GM06990 (cell line): Measurements from ENCODE around the gene R3HDM4.
A peak's percentile ranks its signal among the peaks of the same experiment; 100 is the strongest.
"Not testable (repeated sequence)": the region's sequence is repeated elsewhere in the genome, so short reads cannot be mapped to it uniquely, and the experiment has no call there.

Experiments used
- DNase-seq: peaks from one replicate; pipeline ENCODE4 v3.0.0-alpha.2; 2011; ENCODE audit not compliant: insufficient read length; ENCODE audit errors: extremely low read depth
- H3K27me3 ChIP-seq: replicated peaks from 2 replicates; pipeline ENCODE4 v1.6.0; 2011; ENCODE audit warnings: low read length; ENCODE audit not compliant: control insufficient read depth, insufficient read depth
- H3K36me3 ChIP-seq: 2 replicates; pipeline ENCODE4 v1.5.1; 2011; ENCODE audit warnings: low read length; ENCODE audit not compliant: control insufficient read depth, insufficient read depth
- H3K4me3 ChIP-seq: replicated peaks from 2 replicates; pipeline ENCODE4 v1.5.1; 2011; ENCODE audit warnings: low read depth, mild to moderate bottlenecking, control low read depth, low read length
- TF ChIP-seq, protein P1 (sequence below): IDR thresholded peaks from 2 replicates; pipeline ENCODE4 v1.5.1; 2011; ENCODE audit warnings: low read length, control low read depth, mild to moderate bottlenecking, inconsistent platforms; ENCODE audit not compliant: insufficient read depth, poor library complexity, severe bottlenecking

R3HDM4 gene

GRCh38 chr19:913080-913748 lies at the start of gene R3HDM4:
TSS of gene R3HDM4 (minus strand) at chr19:913219. CDS start at chr19:913157, 62 bp downstream.
- no peaks in the 10 kb centered on the region; the same call in 1 of the 2 replicates for H3K27me3 ChIP-seq
- H3K4me3 ChIP-seq: peak within 1 kb of the TSS; percentile 95
- no peaks in the 10 kb centered on the region for H3K36me3 ChIP-seq
- TF ChIP-seq, protein P1, sequence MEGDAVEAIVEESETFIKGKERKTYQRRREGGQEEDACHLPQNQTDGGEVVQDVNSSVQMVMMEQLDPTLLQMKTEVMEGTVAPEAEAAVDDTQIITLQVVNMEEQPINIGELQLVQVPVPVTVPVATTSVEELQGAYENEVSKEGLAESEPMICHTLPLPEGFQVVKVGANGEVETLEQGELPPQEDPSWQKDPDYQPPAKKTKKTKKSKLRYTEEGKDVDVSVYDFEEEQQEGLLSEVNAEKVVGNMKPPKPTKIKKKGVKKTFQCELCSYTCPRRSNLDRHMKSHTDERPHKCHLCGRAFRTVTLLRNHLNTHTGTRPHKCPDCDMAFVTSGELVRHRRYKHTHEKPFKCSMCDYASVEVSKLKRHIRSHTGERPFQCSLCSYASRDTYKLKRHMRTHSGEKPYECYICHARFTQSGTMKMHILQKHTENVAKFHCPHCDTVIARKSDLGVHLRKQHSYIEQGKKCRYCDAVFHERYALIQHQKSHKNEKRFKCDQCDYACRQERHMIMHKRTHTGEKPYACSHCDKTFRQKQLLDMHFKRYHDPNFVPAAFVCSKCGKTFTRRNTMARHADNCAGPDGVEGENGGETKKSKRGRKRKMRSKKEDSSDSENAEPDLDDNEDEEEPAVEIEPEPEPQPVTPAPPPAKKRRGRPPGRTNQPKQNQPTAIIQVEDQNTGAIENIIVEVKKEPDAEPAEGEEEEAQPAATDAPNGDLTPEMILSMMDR: no peak
- DNase-seq: peak; percentile 80

DNA sequence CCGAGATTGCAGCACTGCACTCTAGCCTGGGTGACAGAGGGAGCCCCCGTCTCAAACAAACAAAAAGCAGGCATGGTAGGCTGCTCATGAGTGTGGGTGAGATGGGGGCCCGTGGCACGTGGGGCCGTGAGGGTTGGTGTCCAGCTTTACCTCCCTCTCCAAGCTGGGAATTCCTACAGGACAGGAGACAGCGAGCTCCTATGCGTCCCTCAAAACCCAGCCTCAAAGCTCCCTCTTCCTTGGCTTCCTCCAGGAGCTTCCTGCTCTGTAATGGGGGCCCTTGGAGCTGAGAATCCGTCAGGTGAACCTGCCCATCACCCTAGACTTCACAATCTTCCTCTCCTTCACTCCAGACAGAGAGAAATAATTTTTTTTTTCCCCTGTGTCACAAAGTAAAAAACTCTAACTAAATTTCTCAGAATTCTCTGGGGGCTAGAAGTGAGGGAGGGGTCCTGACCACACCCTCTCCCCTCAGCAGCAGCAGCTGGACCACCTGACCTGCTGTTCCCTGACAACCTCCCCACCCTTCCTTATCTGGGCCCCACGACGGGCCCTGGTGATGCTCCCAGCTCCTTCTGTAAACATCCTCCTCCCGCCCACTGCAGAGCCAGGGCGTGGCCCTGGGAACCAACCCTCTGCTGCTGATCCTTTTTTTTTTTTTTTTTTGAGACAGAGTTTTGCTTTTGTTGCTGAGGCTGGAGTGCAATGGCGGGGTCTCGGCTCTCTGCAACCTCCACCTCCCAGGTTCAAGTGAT lies 49.0 kb upstream of the R3HDM4 start:
- H3K4me3 ChIP-seq: no peak overlapping the region
- no peak for DNase-seq
- TF ChIP-seq, protein P1: no peak
- no peaks in the 10 kb centered on the region for H3K27me3 ChIP-seq
- peaks cover 50% of the 10 kb centered on the region for H3K36me3 ChIP-seq

DNA sequence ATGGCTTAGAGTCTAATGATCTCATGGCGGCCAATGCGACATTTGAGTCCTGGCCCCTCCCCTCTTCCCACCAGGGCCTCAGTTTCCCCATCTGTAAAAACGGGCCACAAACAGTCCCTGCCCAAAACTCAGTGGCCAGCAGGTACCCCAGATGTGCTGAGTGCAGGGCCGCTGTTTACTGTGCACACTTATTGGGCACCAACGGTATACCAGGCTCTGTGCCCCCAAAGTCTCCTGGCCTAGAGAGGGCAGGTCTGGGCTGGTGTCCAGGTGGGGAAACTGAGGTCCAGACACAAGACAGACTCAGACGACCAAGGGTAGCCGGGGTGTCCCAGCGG lies 47.6 kb upstream of the R3HDM4 start:
- TF ChIP-seq, protein P1: no peak
- Histone ChIP-seq H3K27me3 (no peaks in the 10 kb centered on the region), H3K4me3 (no peak overlapping the region), H3K36me3 (peaks cover 46% of the 10 kb centered on the region)
- no peak for DNase-seq

DNA sequence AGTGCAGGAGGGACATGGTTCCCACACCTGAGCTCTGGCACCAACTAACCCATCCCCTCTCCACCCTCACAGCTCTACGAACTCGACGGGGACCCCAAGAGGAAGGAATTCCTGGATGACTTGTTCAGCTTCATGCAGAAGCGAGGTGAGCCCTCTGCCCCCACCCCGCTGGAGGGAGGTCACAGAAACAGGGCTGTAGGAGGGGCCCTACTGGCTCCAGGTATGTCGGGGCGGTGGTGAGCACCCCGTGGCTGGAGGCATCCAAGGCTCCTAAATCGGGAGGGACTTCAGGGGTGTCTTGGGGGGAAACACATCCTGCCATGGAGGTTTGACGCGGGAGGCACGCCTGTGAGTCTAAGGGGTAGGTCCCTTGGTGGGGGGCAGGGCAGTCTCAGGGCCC lies 47.0 kb upstream of the R3HDM4 start:
- H3K36me3 ChIP-seq: peaks cover 43% of the 10 kb centered on the region
- TF ChIP-seq, protein P1: no peak
- H3K4me3 ChIP-seq: no peak overlapping the region
- no peak for DNase-seq
- H3K27me3 ChIP-seq: no peaks in the 10 kb centered on the region

GRCh38 chr19:958967-959855 lies 46.2 kb upstream of the R3HDM4 start:
- no peak overlapping the region for H3K4me3 ChIP-seq
- H3K36me3 ChIP-seq: peaks cover 36% of the 10 kb centered on the region
- TF ChIP-seq, protein P1: no peak
- H3K27me3 ChIP-seq: no peaks in the 10 kb centered on the region
- DNase-seq: no peak

DNA sequence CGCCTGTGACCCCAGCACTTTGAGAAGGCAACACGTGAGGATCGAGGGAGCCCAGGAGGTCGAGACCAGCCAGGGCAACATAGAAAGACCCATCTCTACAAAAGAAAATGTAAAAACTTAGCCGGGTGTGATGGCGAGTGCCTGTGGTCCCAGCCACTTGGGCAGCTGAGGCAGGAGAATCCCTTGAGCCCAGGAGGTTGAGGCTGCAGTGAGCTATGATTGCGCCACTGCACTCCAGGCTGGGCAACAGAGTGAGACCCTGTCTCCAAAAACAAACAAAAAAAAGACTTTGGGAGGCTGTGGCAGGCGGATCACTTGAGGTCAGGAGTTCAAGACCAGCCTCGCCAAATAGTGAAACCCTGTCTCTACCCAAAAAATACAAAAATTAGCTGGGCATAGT lies 44.6 kb upstream of the R3HDM4 start:
- not testable (repeated sequence) for H3K4me3 ChIP-seq, DNase-seq, H3K27me3 ChIP-seq
- peaks cover 23% of the 10 kb centered on the region for H3K36me3 ChIP-seq
